ENCODE measurements around the gene CLMP.

Gene CLMP

DNA sequence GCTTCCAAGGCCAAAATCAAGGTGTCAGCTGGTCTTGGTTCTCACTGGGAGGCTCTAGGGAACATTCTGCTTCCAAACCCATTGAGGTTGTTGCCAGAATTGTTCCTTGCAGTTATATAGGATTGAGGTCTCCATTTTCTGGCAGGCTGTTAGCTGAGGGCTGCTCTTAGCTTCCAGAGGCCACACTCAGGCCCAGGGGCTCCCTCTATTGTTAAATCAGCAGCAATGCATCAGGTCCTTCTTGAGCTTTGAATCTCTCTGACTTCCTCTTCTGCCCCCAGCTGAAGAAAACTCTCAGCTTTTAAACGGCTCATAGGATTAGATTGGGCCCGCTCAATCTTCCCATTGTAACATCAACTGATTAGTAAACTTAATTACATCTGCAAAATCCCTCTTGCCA, 174.1 kb downstream of the CLMP start:
- Histone ChIP-seq H3K9me3 (ENCODE audit: control insufficient read depth, insufficient read depth, low read depth, low read length) (no peaks in the 10 kb centered on the region), H3K36me3 (ENCODE audit: control insufficient read depth in 2 of 2, insufficient read depth in 1 of 2, low read length in 2 of 2) (no peaks in the 10 kb centered on the region), H3K4me1 (ENCODE audit: control insufficient read depth, insufficient read depth, low read length) (no peaks in the 10 kb centered on the region), H3K27ac (ENCODE audit: extremely low read depth, low read depth, low read length) (no peak overlapping the region), H3K4me3 (ENCODE audit: low read depth, low read length) (no peak overlapping the region)
- POLR2A ChIA-PET, result interaction anchor here (0.6 to 1.0 kb wide), 2 partner anchors 35 to 41 kb away, joined by 4 to 5 read pairs; partner anchors contain the start of gene HSPA8
- peak; percentile 51 for TF ChIP-seq ZNF654 (tag by site-specific recombination; IDR thresholded peaks at IDR 0.05; ENCODE audit: low read depth)
- 0 out of 2 replicates have a peak, but pooled peaks have one; percentile 15 for TF ChIP-seq ZSCAN30 (tag by site-specific recombination; IDR thresholded peaks at IDR 0.05)
- TF ChIP-seq TSHZ1 (tag by site-specific recombination; IDR thresholded peaks at IDR 0.05; ENCODE audit: borderline replicate concordance), result no peak
- CTCF ChIA-PET, result interaction anchor here (0.5 to 12.8 kb wide), 34 partner anchors 9 to 397 kb away, joined by 3 to 273 read pairs (median 4); no protein-coding TSS in a partner anchor
